ENCODE results near the gene ABCG1.
"Not testable (repeated sequence)": the region's sequence is repeated elsewhere in the genome, so short reads cannot be mapped to it uniquely, and the experiment has no call there.

ABCG1 gene

DNA sequence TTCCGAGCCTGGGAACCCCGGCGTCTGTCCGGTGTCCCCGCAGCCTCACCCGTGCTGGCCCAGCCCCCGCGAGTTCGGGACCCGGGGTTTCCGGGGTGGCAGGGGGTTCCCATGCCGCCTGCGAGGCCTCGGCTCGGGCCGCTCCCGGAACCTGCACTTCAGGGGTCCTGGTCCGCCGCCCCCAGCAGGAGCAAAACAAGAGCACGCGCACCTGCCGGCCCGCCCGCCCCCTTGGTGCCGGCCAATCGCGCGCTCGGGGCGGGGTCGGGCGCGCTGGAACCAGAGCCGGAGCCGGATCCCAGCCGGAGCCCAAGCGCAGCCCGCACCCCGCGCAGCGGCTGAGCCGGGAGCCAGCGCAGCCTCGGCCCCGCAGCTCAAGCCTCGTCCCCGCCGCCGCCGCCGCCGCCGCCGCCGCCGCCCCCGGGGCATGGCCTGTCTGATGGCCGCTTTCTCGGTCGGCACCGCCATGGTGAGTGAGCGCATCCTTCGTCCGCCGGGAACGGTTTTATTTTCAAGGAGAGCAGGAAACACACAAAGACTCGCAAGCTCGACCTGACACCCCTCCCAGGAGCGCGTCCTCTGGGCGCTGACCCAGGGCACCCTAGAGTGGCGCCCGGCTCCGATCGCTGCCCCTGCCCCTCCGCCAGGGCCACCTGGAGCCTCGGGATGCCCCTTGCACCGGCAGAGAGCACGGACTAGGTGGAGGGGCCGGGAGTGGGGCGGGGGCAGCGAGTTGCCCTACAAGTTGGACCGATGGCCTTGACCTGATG lies at the start of gene ABCG1:
ABCG1 (plus strand) TSS at position 305 of the 770 bp plus-strand sequence; CDS start at position 428, 123 bp downstream.
- peak in 37 of 56 donors; percentile 22 to 72 (median 47) for DNase-seq

DNA sequence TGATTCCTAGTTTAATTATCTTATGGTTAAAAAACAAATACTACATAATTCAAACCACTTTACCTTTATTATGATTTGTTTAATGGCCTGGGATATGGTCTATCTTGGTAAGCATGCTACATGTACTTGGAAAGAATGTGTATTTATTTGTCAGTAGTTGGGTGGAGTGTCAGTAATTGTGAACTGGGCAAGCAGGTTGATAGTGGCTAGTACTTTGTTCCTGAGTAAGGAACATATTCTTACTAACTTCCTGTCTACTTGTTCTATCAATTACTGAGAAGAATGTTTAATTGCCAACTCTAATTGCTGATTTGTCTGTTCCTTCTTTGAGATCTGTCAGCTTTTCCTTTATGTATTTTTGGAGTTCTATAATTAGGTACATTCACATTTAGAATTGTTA lies 49.2 kb upstream of the ABCG1 start:
- no peak for DNase-seq

DNA sequence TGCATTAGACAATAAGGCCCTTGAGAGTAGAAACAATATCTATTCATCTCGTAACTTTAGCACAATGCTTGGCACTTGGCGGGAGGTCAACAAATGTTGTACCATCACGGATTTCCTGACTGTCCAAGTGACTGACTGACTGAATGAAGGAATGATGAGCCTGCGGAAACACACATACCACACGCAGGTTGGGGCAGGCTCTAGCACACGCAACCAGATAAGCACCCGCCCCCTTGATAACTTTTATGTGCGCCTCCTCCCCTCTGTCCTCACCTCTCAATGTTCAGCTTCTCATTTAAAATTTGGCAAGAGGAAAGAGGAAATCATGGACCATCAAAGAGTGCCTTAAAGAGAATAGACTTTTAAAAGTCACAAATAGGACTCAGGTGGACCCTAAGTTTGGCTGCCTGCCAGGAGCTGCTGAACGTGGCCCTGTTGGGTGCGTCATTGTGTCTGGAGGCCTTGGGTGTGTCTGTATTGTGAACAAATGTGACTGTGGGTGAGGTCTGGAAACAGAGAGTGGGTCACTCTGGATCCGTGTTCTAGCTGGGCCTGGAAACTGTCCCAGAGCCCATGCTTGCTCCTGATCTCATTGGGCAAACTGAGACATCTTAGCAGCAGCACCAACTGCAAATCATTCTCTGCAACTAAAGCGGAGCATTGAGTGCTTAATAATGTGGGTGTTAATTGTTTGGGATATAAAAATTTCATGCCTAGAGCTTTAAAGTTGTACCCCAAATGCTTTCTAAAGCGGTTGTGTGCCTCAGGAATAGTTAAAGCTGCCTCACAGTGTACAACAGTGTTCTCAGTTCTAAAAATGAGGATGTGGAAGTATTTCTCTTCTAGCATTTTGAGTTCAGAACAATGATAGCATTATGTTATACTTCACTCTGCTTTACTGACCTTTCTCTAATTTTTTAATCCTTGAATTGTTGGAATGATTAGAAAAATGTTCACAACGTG lies 47.6 kb upstream of the ABCG1 start:
- DNase-seq = peak in 45 of 56 donors; percentile 22 to 84 (median 63)

DNA sequence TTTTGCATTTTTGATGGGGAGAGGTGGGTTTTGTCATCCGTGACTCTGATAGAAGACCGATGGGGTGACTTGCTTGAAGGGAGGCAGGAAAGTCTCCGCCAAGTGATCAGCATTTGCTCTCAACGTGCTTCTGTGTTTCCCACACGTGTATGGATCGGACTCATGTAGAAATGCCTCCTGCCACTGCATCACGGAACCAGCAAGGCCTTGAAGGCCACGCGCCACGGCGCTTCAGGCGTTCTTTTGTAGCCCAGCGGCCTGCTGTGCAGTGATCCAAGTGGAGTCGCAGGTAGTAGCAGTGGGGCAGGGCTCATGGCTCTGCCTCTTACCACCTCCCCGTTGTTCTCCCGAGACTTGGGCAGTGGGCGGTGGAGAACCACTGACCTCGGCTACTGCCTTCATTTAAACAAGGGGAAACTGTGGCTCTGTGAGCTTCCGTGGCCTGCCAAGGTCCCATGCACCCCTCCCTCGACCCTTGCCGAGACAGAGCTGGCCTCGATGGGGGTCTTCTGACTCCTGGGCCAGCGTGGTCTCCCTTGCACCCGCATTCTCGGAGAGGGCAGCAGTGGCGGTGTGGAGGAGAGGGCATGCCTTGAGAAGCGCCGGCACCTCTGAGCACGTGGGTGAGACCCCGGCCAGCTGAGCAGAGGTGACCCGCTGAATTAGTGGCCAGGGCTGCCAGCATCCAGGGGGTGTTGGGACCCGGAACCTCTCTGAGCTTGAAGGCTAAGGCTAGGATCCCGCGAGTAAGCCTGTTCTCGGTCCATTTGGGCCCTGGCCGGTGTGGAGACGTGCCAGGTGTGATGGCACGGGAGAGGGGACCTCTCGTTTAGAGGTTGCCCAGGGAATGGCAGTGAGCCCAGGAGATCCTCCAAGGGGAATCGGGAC lies 46.1 kb upstream of the ABCG1 start:
- DNase-seq = no peak

DNA sequence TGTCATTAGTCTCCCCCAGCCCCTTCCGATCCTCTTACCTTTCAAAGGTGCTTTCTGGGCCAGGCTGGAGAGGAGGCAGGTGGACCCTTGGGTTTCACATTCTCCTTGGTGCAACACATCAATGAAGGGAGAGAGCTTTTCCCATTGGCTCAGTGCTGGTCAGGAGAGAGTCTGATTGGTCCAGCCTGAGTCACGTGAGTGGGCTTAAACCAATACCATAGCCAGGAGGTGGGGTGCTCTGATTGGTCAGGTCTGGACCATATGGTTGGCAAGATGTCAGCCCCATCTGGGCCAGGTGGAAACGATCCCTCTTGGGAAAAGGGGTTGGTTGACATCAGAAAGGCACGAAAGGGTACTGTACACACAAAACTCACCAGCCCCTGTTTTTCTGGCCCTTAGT lies 44.8 kb upstream of the ABCG1 start:
- DNase-seq = peak in 1 of 56 donors; percentile 28

DNA sequence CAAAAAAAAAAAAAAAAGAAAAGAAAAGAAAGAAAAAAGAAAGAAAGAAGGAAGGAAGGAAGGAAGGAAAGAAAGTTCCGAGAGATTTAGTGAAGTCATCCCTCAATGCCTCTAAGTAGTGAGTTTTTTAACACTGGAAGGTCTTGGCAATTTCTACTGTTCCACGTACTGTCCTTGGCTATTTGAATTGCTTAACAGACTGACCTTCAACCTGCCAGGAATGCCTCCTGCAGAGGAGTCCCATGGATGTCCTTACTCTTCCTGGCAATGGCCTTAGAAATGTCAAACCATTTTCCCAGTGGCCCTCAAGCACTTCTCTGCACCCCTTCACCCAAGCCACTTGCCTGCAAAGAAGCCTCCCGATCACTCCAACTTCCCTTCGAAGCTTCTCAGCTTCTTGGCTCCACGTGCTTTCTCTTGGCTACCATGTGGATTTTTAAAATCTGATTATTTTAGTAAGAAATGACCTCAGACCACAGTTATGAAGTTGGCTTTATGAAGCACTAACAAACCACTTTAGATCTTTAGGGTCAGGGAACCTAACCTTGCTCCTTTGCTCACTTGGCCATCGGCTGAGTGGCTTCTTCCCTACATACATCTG lies 43.7 kb upstream of the ABCG1 start:
- DNase-seq = no peak

DNA sequence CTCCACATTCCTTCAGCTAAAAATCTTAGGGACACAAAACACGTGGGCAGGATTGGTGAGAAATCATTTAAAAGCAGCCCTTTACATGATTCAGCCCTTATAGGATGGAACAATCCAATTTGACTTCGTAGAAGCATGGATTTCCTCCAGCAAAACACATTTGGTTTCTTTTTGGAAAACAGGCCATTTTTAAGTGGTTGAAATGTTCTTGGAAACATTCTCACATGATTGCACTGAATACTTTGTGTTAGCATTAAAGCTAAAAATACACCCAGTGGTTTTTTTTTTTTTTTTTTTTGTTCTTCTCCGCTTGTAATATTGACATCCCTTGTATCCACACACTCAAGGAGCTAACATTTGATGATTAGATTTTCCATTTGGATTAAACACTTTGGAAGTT lies 42.1 kb upstream of the ABCG1 start:
- no peak for DNase-seq

DNA sequence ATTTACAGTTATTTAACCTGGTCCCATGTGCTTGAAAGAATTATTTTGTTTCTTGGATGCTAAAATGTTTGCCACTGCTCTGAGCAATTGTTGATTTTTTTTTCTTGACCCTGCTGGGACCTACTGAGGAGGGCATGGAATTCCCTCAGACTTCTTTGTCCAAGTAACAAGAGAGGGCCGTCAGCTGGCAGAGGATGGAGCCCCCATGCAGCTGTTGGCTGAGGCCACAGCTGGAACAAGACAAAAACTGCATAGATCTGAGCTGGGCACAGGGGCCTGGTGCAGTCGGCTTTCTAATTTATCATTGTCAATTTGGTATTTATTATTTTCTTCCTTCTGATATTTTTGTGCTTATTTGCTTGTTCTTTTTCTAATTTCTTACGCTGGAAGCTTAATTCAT lies 39.6 kb upstream of the ABCG1 start:
- peak in 15 of 56 donors; percentile 12 to 69 (median 37) for DNase-seq

DNA sequence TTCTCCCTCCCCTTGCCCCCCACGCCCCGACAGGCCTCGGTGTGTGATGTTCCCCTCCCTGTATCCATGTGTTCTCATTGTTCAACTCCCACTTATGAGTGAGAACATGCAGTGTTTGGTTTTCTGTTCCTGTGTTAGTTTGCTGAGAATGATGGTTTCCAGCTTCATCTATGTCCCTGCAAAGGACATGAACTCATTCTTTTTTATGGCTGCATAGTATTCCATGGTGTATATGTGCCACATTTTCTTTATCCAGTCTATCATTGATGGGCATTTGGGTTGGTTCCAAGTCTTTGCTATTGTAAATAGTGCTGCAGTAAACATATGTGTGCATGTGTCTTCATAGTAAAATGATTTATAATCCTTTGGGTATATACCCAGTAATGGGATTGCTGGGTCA lies 38.9 kb upstream of the ABCG1 start:
- DNase-seq = not testable (repeated sequence)

DNA sequence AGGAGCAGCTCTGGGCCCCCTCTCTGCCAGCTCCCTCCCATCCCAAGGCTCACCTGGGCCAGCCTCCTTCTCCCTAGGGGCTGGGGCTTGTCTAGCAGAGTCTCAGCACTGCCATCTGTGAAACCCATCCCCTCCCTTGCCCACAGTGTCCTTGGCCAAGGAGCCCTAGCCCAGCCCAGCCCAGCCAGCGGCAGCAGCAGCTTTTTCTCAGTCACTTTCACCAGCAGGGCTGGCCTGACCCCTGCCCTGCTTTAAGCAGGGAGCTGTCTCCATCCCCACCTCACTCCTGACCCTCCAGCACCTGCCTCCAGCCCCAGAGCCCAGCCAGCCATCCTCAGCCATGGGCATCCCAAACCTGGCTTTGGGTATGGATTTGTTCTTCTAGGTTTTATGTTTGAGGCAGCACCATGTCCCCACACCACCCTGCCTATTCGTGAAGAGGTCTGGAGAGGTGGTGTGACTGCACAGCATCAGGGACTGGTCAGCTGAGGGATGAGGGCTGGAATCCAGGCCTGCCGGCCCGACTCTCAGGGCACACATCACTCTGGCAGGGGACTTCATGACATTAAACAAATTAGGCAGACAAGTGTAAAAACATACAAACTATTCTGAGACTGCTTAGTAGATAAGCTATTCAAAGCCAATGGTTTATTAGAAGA lies 36.1 kb upstream of the ABCG1 start:
- no peak for DNase-seq

DNA sequence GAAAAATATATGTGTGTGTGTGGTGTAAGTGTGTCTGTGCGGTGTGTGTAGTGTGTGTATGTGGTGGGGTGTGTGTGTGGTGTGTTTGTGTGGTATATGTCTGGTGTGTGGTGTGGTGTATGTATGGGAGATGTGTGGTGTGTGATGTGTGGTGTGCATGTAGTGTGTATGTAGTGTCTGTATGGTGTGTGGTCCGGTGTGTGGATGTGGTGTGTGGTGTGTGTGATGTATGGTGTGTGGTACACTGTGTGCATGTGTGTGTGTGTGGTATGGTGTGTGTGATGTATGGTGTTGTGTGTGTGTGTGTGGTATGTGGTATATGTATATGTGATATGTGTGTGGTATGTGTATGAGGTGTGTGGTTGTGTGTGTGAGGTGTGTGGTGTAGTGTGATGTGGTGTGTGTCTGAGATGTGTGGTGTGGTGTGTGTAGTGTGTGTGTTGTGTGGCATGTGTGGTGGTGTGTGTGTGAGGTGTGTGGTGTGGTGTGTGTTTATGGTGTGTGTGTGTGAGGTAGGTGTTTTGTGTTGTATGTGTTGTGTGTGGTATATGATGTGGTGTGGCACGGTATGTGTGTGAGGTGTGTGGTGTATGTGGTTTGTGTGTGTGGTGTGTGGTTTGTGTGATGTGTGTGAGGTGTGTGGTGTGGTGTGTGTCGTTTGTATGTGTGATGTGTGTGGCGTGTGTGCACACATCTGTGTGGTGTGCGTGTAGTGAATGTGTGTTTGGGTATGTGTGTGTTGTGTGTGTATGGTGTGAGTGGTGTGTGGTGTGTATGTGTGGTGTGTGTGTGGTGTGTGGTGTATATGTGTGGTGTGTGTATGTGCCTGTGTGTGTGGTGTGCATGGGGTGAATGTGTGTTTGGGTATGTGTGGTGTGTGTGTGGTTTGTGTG lies 35.3 kb upstream of the ABCG1 start:
- no peak for DNase-seq

DNA sequence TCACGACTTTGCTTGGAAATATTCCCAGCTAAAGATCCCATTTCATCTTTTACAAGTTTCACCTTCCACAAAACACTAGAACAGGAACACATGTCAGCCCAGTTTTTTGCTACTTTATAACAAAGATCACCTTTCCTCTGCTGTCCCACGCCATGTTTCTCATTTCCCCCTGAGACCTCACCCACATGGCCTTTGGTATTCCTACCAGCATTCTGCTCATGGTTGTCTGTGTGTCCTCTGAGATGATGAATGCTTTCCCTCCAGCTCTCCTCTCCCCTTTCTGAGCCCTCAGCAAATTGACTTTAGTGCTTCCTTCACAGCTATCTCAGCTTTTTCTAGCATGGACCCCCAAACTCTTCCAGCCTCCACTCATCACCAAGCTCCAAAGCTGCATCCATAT lies 32.3 kb upstream of the ABCG1 start:
- DNase-seq = no peak

DNA sequence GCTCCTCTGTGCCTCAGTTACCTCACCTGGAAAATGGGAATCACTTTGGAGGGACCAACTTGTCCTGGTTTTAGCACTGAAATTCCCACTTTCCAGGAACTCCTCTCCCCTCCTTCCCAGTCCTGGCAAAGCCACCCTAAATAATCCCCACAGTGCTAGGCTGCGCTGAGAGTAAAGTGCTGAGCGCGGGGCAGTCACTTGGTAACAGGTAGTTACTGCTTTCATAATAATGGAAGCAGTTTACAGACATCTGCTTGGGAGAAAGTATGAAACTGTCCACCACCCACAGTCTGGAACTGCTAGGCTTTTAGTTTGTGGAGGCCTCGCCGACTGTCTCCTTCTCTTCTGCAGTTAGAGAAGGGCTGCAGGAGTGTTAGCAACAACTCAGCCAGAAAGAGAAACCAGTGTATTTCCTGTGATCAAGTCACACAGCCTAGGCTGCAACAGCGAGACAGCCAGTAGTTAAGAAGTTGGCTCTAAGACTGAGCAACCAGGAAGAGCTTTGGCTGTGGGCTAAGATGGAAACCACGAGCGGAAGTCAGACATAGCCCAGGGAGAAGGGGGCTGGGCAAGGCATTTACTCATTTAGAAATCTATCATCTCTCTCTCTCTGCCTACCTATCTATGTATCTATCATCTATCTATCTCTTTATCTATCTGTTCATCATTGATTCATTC lies 30.8 kb upstream of the ABCG1 start:
- DNase-seq = peak in 4 of 56 donors; percentile 18 to 28 (median 22)

DNA sequence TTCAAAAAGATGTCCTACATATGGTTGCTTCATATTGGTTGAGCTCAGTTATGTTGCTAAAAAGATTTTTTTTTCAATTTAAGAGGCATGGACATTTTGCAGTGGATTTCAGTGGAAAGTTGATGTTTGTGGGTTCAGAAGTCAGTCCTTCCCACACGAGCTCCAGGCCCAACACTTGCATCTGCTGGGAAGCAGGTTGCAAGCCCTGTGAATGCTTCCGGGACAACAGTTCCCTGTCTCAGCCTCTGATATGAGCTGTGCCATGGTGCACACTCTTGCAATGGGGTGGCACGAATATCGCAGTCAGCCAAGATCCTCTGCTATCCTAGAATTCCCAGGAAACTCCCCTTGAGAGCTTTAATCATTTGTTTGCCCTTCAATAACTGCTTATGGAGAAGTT lies 30.3 kb upstream of the ABCG1 start:
- no peak for DNase-seq

DNA sequence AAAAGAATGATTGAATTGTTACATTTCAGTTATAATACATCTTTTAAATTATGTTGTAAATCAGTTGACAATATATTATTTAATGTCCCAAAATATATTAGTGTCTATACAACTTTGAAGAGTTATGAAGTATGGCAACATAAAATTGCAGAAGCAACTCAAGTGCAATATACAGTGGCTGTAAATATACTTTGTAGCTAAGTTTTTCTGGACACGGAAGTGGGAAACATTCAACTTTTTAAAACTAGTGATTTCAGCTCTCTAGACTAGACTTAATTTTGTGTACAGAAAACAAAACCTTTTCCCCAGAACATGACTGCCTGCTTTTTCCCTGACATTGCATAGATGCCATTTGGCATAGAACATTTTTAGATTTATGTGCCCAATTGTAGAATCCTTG lies 29.5 kb upstream of the ABCG1 start:
- DNase-seq = no peak

DNA sequence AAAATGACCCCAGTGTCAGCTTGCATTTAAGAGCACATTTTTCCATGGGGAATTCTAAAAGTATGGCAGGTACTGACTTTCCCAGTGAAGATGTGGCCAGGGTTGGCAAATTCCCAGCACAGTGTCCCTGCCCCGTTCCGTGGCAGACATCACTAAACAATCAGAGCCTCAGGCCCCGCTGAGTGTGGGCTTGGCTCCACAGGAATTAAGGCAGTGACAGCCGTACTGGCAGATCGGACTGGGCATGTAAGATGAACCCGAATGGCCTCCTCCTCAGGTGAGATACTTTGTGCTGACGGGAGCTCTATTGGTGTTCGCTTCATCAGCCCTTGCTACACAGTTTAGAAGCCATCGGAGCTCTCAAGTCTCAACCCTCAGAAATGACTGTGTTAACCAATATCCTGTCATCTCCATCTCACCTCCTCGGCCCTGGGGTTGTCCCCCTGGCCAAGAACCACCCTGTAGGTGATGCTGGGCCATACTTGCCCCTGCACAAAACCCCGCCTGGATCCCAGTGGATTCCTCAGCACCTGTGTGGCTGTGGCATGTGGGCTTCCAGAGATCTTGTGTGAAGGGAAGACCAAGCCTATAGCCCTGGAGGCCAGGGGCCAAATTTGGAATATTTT lies 29.0 kb upstream of the ABCG1 start:
- no peak for DNase-seq

DNA sequence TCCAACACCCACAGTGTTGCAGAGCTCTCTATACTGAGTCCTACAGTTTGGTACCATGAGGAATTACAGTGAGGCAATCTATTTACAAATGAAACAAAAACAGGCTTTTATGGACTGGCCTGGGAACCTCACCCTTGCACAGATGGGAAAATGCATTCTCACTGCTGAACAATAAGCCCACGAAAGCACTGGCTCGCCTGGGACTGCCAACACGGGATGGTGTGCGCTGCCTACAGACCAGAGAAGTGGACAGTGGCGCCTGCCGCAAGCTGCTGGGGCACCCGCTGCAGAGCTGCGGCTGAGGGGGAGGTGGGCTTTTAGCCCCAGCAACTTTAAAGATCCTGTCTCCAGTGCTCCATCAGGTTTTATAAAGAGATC lies 28.5 kb upstream of the ABCG1 start:
- peak in 44 of 56 donors; percentile 17 to 82 (median 60) for DNase-seq

DNA sequence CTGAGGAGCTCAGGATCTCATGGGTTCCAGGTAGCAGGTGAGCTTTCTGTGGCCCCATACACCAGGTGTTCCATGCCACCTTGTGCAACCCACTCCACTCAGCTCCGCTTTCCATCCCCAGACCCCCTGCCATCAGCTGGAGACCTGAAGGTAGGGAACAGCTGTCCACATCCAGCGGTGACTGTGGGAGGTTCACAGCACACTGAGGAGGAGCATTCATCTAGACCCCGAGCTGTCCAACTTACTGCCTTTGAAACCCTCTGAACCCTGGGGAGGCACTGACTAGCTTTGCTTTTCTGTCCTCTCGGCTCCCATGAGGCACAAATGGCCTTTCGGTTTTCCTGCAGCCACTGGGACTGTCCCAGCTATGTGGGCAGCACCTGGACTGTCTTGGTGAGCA lies 27.9 kb upstream of the ABCG1 start:
- no peak for DNase-seq
